Measurements from ENCODE around the gene MAFB.
"Not testable (repeated sequence)": the region's sequence is repeated elsewhere in the genome, so short reads cannot be mapped to it uniquely, and the experiment has no call there.

The MAFB gene

DNA sequence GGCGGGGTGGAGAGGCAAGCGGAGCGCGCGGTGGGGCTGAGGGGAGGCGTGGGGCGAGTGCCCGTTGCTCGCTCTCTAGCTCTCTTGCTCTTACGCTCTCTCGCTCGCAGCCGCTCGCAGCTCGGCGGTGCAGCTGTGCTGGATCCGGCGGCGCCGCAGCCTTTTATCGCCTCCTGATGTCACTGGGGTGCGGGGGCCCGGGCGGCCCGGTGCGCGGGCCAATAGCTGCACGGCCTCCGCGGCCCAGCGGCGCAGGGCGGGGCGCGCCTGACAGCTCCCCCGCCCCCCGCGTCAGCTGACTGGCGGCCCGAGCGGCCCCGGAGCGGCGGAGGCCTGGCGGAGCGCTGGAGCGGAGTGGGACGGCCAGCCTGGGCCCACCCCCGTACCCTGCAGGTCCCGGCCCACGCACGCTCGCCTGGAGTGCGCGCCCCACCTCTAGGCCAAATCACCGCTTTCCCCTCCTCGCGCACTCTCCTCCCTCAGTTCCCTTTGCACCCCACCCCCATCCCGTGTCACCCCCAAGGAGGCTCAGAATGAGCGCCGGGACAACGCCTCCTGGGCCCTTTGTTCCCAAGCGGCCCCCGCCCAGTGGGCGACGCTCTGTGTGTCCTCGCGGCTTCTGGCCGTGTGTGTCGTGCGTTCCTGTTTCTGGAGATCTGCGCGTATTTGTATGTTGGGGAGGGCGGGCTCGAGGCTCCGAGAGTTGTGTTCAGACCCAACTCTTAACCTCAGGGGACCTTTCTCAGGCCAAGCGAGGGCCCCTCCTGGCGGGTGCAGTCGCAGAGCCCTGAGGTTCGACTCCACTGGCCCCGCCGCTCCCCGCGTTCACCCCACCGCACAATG lies at the start of gene MAFB:
TSS of gene MAFB (minus strand) at position 137 of the 843 bp plus-strand sequence. CDS start 386 bp downstream, outside the sequence.
- DNase-seq: peak; percentile 26

GRCh38 chr20:40736468-40736867 lies 47.4 kb upstream of the MAFB start:
- not testable (repeated sequence) for DNase-seq

GRCh38 chr20:40728996-40729395 lies 40.0 kb upstream of the MAFB start:
- no peak for DNase-seq

- DNase-seq: no peak
Observed at GRCh38 chr20:40728470-40728869, 39.4 kb upstream of the MAFB start.

DNA sequence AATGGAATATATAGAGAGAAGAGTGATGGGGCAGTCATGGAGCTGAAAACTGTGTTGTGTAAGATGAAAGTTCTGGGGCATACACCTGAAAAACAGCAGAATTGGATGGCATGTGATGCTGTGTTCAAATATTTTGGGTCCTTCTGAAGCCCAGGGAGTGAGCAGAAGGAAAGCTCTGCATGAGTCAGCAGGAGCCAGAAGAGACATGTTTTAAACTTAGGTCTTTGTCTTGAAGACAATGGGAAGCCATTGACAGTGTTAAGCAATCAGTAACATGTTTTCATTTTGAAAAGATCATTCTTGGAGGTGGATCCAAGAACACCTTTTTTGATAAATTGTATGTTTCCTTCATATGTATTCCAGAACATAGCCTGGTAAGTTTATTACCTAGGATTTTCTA lies 38.9 kb upstream of the MAFB start:
- DNase-seq: no peak

- DNase-seq: no peak
Observed at GRCh38 chr20:40726776-40727175, 37.7 kb upstream of the MAFB start.

DNA sequence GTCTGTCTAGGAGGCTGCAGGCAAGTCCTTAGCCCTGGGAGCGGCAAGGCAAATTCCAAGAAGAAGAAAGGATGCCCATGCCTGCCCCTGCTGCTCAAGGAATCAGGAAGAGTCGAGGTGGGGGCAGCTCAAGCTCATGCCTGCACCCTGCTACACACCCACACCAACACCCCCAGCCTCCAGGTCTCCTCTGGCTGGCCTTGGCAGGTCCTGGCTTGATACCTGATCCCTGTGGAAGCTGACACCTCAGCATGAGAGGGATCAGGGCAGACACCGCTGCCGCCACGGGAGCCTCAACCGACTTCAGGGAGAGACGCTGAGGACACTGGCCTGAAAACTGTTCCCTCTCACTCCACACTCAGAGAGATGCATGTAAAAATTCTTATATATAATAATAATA lies 35.5 kb upstream of the MAFB start:
- DNase-seq: no peak

DNA sequence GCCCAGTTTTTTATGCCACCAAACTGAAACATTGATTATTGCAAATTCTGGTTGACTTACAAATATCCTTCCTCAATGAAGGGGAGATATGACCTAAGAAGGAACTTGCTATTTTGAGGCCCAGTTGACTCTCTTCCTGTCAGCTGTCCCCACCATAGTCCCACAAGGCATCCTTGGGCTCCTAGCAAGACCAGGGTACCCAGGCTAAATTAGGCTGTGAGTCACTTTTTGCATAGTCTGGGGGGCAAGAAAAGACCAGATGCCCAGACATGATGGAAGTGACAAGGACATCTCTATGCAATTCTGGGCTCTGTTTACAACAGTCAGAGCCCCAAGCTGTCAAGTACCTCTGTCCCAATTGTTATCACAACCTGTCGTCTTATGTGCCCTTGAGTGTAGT lies 31.8 kb upstream of the MAFB start:
- DNase-seq: no peak

DNA sequence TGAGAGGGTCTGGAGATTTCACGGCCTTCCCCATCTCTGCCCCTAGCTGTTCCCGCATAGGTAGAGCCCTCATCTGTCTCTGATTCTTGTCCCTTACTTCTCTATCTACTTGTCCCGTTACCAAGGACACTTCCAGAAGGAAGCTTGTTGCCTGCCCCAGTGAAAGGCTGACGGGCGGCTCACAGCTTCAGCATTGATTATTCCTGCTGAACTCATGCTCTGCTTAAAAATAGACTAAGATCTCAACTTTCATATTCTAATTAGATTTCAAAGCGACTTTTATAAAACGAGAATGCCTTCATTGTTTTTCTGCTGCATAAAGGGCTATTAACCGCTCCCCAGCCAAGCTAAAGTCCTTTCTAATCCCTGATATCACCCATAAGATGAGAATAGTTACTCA lies 31.1 kb upstream of the MAFB start:
- no peak for DNase-seq

- DNase-seq: no peak
Observed at GRCh38 chr20:40718982-40719729, 30.1 kb upstream of the MAFB start.

DNA sequence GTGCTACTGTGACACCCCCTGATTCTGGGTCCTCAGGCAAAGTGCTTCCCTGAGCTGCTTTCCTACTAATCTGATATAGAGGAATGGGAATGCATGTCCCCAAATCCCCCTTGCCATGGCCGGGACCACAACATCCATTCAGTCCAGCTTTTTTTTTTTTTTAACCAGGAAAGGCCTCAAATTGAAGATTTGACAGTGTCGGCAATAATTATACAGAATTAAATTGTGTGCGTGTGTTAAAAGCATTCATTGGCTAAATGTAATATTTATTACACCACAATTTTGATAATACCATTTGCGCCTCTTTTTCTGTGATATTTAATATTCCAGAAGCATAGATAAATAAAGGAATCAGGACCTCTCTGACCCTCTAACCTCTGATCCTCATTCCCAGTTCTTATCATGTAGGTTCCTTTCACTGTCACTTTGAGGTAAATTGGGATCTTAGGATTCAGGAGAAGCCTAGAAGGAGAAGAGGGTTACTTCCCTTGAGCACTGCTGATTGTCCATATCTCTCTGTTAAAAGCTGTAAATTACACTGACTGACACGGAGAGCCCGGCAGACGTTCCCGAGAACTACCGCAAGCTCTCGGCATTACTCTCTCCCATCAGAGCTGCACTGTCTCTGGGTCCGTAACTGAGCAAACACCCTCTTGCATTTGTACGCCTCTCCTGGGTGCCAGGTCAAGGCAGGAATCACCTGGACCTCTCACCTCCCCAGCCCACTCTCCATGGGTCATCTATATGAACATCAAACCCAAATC lies 29.4 kb upstream of the MAFB start:
- no peak for DNase-seq

GRCh38 chr20:40717343-40717865 lies 28.4 kb upstream of the MAFB start:
- no peak for DNase-seq

DNA sequence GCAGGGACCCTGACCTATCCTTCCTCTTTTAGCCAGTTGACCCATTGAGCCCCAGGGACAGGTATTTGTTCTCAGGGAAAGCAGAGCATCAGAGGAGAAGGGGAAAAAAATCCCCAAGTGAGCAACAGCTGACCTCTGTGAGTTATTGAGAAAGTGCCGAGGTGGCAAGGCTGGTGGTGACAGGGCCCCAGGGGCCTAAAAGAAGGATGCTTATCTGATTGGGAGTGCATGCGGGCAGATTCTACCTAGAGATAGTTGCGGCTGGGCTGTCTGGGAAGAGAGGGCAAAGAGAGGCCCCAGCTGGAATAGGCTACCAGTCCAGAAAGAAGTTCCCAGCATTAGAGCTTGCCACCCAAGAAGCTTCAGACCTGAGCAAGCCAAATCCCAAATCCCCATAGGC lies 26.5 kb upstream of the MAFB start:
- DNase-seq: no peak

- DNase-seq: no peak
Observed at GRCh38 chr20:40714916-40715315, 25.9 kb upstream of the MAFB start.

DNA sequence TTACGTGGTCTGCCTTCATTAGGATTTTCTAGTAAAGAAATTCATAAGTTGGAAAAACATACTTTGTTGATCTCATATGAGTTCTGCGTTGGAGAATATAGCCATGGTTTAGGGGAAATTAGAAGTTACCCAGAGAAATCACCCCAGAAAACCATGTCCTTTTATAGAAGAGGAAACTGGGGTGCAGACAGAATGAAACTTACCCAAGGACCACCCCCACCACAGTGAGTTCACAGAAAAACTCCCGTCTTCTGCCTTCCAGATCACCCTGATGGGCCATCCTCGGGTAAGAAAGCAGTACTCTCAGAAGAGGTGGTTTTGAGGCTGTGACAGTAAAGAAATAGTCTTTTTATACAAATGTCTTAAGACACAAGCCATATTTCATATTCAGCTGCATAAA lies 25.1 kb upstream of the MAFB start:
- DNase-seq: no peak

GRCh38 chr20:40713508-40713907 lies 24.5 kb upstream of the MAFB start:
- DNase-seq: no peak

DNA sequence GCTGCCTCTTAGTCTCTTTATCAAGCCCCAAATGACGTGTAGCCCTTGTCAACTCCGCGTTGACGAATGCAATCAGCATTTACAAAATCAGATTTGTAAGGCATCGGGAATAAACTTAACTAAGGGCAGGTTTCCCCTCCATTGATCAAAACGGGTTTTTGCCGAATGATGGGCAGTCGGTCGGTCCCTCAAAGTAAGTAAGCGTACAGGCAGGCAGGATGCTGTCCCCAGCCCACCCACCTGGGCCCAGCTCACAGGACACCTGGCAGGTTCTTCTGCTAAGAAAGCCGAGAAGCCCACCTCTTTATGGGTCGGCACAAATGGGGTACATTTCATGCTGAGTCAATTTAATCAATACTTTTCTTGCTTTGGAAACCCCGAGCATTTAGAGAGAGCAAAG lies 22.0 kb upstream of the MAFB start:
- no peak for DNase-seq

- no peak for DNase-seq
Observed at GRCh38 chr20:40710603-40711002, 21.6 kb upstream of the MAFB start.

DNA sequence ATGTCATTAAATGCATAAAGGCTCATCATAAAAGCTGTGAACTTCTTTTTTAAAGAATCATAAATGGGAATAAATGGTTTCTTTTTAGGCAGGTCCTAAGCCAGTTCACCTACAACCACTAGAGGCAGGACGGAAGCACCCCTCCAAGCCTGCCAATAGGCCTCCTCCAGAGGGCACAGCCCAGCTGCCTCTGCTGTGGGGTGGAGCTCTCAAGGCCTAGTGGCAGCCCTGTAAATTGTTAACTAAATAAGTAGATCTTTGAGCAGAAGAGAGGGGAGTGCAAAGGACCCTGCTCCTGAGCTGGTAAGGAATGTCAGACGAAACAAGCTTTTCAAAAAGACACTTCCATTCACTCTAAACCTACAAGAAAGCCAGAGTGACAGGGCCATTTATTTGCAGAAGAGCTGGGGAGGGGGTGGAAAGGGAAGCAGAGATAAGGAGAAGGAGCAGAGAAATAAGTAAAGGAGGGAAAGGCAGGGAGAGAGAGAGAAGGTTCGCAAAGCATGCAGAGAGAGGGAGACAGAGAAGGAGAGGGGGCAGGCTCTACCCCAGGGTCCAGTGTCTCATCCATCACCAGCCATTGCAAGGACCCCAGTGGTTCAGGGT lies 18.0 kb upstream of the MAFB start:
- DNase-seq: no peak

DNA sequence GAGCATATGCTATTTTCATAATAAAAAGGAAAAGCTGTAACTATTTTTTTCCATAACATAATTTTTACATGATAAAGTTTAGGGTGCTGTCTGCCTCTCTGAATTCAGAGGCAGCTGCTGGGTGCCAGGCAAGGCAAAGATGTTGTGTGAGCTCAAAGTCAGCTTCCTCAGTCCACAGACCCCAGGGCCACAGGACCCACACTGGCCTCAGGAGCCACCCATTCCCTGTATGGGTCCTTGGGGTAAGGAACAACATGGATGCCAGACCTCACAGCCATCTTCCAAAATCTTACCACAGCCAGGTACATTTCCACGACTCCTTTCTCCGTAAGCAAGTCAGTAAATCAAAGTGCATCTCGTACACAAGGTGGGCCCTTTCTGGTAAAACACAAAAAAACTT lies 16.4 kb upstream of the MAFB start:
- DNase-seq: no peak

- DNase-seq: no peak
Observed at GRCh38 chr20:40704828-40705227, 15.8 kb upstream of the MAFB start.

DNA sequence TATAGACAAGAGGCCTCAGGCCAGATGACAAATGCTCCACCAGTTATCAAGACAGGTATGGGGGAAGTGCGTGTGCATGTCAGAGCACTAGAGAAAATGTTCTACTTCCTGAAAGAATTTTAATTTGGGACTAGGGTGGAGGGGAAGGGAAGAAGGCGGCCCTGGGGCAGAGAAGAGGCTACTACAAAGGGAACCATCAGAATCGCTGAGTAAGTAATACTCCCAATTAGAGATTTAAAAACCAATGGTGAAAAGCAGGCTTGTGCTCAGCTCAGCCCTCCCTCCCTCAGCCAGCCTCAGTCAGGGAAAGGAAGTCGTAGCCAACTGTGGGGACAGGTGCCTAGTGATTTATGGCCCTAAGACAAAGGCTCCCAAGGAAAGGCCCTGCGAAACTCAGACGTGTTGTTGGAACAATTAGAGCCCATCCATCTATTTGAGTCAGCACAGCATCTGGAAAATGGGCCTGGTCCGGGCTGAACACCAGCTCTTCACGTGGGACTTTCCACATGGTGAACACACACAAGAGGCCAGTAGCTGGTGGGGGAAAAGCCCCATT lies 15.0 kb upstream of the MAFB start:
- DNase-seq: no peak

DNA sequence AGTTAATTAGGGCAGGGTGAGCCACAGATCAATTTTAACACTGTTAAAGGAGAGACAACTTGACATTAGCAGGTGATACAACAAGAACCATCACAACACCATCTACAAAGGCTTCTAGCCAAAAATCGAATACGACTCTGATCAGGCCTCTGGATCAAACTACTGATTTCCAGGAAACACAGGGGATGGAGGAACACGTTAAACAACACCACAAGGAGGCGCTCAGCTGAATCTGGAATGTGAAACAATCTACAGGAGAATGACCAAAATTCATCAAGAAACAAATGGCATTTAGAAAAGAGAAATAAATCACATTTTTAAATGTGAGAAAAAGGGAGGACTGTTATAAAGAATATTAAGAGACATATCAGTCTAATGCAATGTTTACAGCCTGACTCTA lies 13.5 kb upstream of the MAFB start:
- DNase-seq: no peak

Measured in stimulated activated CD4-positive, alpha-beta T cell treated with anti-CD3 and anti-CD28 coated beads, Interleukin-4, amount 100 ng/mL, for 1 hour (primary cell).